ENCODE results near the gene FERMT2. TPM values are rescaled to one million over a fixed set of nuclear protein-coding genes. Genes with fewer than 3 reads are reported as not detected.
"Not testable (repeated sequence)": the region's sequence is repeated elsewhere in the genome, so short reads cannot be mapped to it uniquely, and the experiment has no call there.

FERMT2 gene
- polyA plus RNA-seq, 1 experiment, result 485 TPM

- ChIA-PET CTCF (no interaction called here), POLR2A (no interaction called here)
- TF ChIP-seq CTCF (IDR thresholded peaks at IDR 0.05; ENCODE audit: low read depth, low read length), result no peak
- Histone ChIP-seq H3K27ac (ENCODE audit: low read depth, low read length) (no peak overlapping the region), H3K4me3 (ENCODE audit: low read depth, low read length) (no peak overlapping the region), H3K27me3 (ENCODE audit: control insufficient read depth, insufficient read depth, low read length) (no peaks in the 10 kb centered on the region), H3K9me3 (ENCODE audit: control insufficient read depth, insufficient read depth, low read length) (no peaks in the 10 kb centered on the region)
- no peak for DNase-seq (ENCODE audit: low read depth, low spot score)
Measured at GRCh38 chr14:52871606-52872005, 79.2 kb downstream of the FERMT2 start.

- no peak for TF ChIP-seq CTCF (IDR thresholded peaks at IDR 0.05; ENCODE audit: low read depth, low read length)
- ChIA-PET CTCF (no interaction called here), POLR2A (no interaction called here)
- Histone ChIP-seq H3K9me3 (ENCODE audit: control insufficient read depth, insufficient read depth, low read length) (no peaks in the 10 kb centered on the region), H3K27ac (ENCODE audit: low read depth, low read length) (no peak overlapping the region), H3K4me3 (ENCODE audit: low read depth, low read length) (no peak overlapping the region), H3K27me3 (ENCODE audit: control insufficient read depth, insufficient read depth, low read length) (no peaks in the 10 kb centered on the region)
- DNase-seq (ENCODE audit: low read depth, low spot score), result no peak
Measured at GRCh38 chr14:52868911-52869618, 81.8 kb downstream of the FERMT2 start.

DNA sequence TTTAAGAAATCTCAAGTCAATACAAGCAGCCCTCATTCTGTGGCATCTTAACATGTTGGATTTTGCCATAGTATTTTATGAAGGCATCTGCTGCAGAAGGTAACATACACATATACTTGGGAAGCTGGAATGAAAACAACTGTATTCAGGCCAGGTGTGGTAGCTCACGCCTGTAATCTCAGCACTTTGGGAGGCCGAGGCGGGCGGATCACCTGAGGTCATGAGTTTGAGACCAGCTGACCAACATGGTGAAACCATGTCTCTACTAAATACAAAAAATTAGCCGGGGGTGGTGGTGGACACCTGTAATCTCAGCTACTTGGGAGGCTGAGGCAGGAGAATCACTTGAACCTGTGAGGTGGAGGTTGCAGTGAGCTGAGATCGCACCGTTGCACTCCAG, 86.0 kb downstream of the FERMT2 start:
- H3K27me3 ChIP-seq (ENCODE audit: control insufficient read depth, insufficient read depth, low read length); H3K9me3 ChIP-seq (ENCODE audit: control insufficient read depth, insufficient read depth, low read length); H3K4me3 ChIP-seq (ENCODE audit: low read depth, low read length); POLR2A ChIA-PET; DNase-seq (ENCODE audit: low read depth, low spot score); H3K27ac ChIP-seq (ENCODE audit: low read depth, low read length): not testable (repeated sequence)
- CTCF ChIA-PET, result interaction anchor here (1.0 kb wide), 1 partner anchor 191 kb away, joined by 3 read pairs; no protein-coding TSS in a partner anchor

DNA sequence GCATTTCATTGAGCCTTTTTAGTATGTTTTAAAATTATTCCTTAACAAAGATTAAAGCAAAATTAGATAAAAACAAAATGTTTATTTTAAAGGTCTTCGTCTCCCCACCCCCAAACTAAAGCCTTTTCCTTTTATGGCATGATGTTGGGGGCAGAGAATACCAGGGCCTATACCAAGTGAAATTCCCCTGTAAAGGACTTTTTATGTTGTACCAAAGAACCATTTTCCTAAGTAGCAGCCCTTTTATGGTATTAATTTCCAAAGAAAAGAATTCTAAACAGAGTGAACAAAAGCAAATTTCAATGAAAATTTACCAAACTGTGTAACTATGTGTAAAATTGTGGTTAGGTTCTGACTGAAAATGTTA, 87.5 kb downstream of the FERMT2 start:
- TF ChIP-seq CTCF (IDR thresholded peaks at IDR 0.05; ENCODE audit: low read depth, low read length), result no peak
- Histone ChIP-seq H3K4me3 (ENCODE audit: low read depth, low read length) (no peak overlapping the region), H3K27ac (ENCODE audit: low read depth, low read length) (peak overlapping the region; percentile 67), H3K27me3 (ENCODE audit: control insufficient read depth, insufficient read depth, low read length) (no peaks in the 10 kb centered on the region), H3K9me3 (ENCODE audit: control insufficient read depth, insufficient read depth, low read length) (no peaks in the 10 kb centered on the region)
- ChIA-PET POLR2A (no interaction called here), CTCF (no interaction called here)
- no peak for DNase-seq (ENCODE audit: low read depth, low spot score)

GRCh38 chr14:52862632-52863333, 88.1 kb downstream of the FERMT2 start:
- no peaks in the 10 kb centered on the region for H3K9me3 ChIP-seq (ENCODE audit: control insufficient read depth, insufficient read depth, low read length)
- no peak for TF ChIP-seq CTCF (IDR thresholded peaks at IDR 0.05; ENCODE audit: low read depth, low read length)
- peak overlapping the region; percentile 11; the same call in 1 of the 2 replicates for H3K4me3 ChIP-seq (ENCODE audit: low read depth, low read length)
- H3K27ac ChIP-seq (ENCODE audit: low read depth, low read length), result peak overlapping the region; percentile 90
- CTCF ChIA-PET, result interaction anchor here (0.5 kb wide), 1 partner anchor 9 kb away, joined by 4 read pairs; no protein-coding TSS in a partner anchor
- POLR2A ChIA-PET, result no interaction called here
- DNase-seq (ENCODE audit: low read depth, low spot score), result peak; percentile 71
- no peaks in the 10 kb centered on the region for H3K27me3 ChIP-seq (ENCODE audit: control insufficient read depth, insufficient read depth, low read length)
